DMS 273 (cell line): ENCODE measurements around the gene THAP4.
A peak's percentile ranks its signal among the peaks of the same experiment; 100 is the strongest.

Experiments
- DNase-seq: peaks from one replicate; lab custom pipeline; 2025; ENCODE audit not compliant: unreplicated experiment; lab: John Stamatoyannopoulos, UW

Gene THAP4, protein sequence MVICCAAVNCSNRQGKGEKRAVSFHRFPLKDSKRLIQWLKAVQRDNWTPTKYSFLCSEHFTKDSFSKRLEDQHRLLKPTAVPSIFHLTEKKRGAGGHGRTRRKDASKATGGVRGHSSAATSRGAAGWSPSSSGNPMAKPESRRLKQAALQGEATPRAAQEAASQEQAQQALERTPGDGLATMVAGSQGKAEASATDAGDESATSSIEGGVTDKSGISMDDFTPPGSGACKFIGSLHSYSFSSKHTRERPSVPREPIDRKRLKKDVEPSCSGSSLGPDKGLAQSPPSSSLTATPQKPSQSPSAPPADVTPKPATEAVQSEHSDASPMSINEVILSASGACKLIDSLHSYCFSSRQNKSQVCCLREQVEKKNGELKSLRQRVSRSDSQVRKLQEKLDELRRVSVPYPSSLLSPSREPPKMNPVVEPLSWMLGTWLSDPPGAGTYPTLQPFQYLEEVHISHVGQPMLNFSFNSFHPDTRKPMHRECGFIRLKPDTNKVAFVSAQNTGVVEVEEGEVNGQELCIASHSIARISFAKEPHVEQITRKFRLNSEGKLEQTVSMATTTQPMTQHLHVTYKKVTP

DNA sequence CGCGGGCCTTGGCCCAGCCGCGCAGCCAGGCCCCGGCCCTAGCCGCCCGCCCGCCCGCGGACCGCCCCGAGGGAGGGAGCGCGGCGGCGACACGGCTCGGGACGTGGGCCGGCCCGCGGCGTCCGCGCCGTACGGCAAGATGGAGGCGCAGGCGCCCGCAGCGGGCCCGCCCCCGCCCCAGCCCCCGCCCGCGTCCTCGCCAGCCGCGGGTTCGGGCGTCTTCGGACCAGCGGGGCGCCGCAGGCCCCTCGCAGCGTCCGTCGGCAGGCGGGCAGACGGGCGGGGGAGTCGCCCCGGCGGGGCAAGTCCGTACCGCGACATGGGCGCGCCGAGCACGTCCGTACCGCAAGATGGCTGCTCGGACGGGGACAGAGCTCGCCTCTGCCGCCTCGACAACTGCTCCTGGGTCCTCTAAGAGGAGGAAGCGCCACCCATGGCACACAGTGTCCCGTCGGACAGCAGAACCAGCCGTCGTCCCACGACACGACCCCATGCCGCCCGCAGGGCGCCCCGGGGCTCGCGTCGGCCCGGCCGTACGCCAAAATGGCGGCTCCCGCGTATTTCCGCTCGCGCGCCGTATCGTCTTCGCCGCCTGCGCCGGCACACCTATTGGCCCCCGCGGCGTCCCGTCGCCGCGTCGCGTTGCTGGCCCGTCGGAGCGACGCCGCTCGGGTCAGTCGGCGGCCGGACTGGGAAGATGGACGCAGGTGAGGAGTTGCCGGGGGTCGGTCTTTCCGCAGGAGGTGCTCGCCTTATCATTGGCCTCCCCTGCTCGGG, at the start of gene THAP4, which contains the start of gene ATG4B:
THAP4 (minus strand) TSS at position 141 of the 777 bp plus-strand sequence. CDS start 141 bp downstream, outside the sequence.
ATG4B (plus strand) TSS at position 676 of the 777 bp plus-strand sequence; CDS start at position 698, 22 bp downstream.
- peak; percentile 94 for DNase-seq

DNA sequence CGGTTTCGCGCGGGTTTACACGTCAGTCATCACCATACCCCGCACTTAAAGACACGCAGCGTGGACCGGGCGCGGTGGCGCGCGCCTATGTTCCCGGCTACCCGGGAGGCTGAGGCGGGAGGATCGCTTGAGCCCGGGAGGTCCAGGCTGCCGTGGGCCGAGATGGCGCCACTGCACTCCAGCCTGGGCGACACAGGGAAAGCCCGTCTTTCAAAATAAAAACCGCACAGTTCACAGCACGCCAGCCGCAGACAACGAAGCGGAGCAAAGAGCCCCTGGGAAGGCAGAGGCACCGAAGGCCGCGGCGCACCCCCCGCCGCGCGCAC, 49.3 kb upstream of the THAP4 start:
- no peak for DNase-seq

DNA sequence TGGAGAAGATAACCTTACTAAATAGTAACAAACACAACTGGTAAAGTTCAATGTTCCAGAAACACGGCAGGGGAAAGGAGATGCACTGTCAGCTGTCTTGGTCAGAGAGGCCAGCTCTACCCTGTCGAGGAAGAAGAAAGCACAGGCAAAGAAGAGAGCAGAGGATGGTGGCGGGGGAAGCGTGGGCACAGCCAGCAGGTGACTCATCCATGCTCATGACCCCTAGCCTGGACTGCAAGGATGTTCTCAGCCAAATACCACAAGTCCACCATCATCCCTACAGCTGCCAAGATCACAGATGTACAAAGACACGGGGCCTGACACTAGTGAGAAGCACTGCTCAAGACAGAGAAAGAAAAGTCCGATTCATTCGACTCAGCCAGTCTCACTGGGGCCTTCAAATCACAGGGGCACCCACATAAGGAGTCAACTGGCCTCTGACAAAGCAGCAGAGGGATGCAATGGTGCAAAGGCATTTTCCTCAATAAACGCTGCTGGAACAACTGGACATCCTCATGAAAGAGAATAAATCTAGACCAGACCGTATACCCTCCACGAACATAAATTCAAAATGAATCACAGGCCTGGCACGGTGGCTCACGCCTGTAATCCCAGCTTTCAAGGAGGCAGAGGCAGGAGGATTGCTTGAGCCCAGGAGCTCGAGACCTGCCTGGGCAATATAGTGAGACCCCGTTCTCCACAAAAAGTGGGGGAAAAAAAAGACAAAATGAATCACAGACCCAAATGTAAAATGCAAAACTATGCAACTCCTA, 44.1 kb upstream of the THAP4 start:
- no peak for DNase-seq

DNA sequence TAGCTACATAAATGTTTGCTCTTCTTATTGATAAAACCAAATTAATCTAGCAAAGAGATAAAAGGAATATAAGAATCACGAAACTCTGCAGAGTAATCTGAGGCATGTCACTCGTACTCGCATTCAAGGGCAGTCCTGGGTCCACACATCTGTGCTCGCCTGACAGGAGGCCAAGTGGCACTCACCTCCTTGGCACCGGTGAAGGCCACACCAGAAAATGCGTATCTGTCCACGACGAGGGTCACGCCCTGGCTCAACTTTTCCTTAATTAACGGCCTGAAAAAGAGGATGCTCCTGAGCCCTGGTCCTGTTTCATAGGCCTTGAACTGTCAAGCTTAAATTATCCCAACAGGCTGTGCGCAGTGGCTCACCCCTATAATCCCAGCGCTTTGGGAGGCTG, 43.1 kb upstream of the THAP4 start:
- no peak for DNase-seq

DNA sequence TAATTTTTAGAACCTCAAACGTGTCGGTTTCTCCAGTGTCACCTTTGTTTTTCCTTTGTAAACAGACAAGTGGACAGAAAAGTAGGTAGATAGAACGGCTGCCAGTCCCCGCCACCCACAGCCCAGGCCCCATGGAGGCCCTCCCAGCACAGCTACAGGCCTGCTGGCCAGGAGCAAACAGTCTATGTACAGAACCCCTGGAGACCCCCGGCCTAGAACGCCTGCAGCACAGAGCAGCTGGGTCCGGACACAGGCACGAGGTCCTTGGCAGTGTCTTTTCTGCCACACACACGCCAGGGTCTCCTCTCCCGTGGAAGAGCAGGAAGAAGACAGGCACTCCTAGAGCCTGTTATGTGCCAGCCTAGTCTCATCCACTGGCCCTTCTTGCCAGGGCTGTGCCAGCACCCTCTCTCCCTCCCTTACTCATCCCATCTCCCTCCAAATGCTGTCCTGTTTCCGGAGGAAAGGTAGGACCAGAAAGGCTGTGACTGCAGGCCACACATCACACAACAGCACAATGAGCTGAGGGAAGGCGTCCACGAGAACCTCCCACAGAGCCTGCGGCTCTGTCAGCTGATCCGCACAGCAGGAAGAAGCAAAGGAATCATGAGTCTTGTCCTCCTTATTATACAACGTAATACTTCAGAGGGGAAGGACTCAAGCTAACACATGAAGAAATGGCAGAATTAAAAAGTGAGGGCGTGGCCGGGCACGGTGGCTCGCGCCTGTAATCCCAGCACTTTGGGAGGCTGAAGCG, 42.0 kb upstream of the THAP4 start:
- DNase-seq = no peak

DNA sequence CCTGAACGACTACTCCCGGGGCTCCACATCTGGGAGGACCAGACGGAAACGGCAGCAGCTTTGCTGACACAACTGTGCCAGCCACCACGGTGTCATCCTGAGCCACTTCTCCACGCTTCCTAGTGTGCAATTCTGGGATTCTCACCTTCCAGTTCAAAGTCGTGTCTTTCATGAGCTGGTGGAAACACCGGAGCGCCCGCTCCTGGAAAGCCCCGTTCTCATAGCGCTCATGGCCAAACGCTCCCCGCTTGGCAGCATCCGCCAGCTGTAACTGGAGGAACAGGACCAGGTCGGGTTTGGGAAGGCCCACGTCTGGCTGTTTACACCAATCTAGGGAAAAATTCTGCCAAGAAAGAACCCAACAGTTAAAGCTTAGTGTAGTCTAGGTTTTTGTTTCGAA, 41.3 kb upstream of the THAP4 start:
- no peak for DNase-seq

DNA sequence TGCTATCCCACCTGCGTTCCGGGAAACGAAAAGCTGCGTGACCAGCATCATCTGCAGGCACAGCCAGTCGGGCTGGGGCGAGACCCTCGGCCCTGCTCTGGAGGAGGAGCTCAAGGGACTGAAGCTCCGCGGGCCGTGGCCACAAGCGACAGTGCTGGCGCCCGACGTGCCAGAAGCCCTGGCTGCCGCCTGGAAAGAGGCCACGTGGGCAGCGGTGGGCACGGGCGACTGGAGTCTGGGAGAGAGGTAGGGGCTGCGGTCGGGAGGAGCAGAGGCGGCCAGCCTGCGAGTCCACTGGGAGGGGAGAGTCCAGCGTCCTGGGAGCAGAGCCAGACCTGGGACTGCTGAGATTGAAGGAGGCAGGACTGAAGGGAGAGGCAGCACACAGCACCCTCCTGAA, 40.4 kb upstream of the THAP4 start:
- no peak for DNase-seq

DNA sequence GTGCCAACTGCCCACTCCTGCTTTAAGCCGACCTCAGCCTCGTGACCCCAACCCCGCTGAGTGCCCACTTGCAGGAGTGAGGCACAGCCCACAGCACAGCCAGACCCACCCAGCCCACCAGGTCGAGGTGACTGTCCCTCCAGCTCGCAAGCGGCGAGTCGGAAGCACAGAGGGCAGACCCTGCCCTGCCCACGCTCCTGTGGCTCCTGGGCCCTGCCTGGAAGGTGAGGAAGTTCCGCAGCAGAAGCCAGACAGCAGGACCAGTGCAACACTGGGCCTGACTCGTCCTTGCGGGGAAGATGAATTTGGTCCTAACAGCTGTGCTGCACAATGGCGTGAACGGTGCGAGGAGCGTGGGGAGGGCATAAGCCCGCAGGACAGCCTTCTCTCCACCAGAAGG, 39.7 kb upstream of the THAP4 start:
- DNase-seq = no peak

DNA sequence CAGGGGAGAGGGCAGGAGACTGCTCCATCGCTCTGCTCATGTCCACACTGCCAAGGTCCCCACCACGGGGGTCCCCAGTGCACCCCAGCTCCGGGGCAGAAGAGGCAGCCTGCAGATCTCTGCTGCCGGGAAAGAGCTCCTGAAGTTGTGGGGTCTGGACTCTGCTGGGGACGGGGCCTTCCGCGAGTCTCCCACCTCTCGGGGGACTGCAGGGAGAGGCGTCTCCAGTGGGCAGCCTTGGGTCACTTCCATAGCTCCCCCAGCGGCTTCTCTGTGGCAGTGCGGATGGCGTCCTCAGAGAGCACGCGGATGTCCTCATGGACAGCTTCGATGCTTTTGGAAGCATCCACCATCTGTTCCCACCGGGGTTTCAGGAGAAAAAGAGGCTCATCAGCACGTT, 38.9 kb upstream of the THAP4 start:
- DNase-seq = peak; percentile 40

DNA sequence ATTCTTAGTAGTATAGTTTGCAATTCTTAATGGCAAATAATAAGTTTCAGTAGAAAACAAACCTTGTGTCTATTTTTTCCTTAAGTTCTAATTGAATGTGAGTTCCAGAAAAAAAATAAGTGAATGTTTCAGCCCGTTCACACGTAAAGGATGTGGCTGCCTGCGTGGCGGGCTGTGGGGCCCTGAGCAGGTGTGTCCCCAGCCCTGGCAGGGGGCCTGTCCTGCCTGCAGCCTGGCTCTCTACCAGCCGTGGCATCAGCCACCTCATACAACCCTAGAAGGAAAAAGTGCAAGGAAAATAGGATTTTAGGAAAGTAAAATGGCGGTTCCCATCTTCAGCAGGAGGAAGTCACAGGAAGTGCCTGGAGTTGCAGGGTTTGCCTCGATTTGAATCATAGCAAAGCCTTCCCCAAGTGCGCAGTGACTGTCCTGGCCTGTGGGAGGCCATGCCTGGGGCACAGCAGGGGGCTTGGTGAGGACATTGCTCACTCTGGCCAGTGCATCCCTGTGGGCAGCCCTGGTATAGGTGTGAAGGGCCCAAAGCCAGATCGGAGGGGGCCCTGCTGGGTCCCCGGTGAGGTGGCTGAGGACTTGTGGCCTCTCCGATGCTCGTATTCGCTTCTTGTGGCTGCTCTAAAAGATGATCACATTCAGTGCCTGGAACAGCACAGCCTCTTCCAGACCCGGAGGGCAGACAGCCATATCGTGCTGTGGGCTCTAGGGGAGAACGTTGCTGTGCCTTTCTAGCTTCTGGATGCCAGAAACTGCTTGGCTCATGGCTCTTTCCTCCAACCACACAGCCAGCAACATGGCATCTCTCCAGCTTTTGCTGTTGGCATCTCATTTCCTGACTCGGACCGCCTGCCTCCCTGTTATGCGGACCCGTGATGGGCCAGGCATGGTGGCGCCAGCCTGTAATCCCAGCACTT, 37.1 kb upstream of the THAP4 start:
- peak; percentile 63 for DNase-seq

DNA sequence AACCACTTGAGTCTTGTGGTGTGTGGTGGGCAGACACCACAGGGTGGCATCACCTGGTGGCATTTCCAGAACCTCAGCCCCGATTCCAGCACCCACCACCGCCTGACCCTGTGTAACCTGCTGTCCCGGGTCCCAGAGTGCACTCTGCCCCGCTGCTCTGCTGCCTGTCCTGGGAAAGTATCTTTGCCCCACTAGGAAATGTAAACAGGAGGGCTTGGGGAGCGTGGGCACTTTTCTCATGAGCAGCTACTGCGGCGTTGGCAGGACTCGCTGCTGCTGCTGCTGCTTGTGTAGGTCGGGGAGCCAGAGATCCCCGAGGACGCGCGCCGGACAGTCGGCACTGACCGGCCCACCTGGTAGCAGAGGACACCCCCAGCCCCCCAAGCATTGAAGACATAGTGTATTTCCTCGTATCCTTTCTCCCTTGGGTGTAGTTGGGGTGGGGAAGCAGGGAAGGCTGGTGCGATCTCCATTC, 36.3 kb upstream of the THAP4 start:
- DNase-seq = no peak

DNA sequence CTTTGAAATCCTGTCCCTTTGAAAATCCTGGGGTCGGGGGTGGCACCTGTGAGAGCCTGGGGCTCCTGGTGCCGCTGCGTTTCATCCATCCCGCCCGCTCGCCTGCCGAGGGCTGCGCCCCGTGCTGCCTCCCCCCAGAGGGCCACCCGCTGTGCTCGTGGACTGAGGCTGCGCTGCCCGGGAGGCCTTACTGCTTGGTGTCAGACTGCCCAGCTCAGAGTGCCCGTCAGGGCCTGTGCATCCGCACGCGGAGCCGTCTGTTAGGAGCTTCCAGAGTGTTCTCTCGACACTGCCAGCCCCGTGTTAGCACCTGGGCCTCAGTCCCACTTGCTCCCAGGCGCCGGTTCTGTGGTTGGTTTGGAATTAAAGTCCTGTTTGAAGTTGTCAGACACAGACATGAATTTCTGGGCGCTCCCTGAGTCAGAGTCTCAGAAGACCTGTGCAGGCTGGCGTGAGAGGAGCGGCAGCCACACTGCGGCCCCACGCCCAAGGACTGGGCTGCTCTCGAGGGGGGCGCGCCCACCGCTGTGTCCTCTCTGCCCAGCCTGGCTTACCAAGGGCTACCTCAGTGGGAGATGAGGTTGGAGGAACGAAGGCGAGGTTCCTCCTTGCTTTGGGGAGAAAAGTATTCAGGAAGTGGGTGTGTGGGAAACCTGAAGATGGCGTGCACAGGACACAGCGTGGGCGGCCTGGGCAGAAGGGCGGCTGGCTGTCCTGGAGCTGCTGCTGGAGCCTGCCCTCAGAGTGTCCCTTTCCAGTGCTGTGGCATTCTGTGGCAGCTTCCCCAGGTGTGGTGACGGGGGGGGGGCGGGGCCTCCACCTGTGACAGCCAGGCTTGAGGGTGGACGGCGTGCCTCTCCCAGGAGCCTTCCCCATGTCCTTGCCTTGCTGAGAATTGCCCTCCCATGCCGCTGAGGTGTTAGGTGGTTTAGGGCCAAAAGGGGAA, 35.6 kb upstream of the THAP4 start:
- no peak for DNase-seq

DNA sequence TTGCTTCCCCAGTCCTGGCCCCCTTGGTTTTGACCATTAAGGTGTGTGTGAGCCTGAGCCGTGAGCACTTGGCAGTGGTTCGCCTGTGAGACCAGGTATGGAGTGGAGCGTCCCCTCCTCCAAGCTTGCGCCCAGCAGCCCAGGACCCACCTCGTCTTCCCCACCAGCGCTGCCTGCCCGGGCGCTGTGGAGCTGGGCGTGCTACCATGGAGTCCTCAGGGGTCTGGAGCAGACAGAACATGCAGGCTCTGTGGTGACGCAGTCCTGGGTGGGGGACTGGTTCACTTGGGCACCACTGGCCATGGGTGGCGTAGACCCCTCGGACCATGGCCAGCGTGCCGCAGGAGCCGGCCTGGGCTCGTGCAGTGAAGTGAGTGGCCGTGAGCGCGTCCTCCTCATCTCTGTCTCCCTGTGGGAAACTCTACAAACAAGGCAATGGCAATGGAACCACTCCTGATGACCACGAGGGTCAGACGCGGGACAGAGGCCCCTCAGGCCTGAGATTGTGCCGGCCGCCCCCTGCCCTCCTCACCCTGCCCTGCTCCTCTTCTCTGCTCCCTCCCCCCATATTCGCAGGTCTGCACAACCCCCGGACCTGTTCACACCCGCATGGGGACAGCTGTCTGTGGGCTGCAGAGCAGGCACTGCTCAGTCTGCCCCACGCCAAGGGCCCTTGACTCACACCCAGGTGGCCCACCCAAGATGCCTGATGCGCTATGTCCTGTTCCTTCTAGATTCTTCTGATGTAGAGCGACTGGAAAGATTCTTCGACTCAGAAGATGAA, 34.7 kb upstream of the THAP4 start:
- DNase-seq = no peak

DNA sequence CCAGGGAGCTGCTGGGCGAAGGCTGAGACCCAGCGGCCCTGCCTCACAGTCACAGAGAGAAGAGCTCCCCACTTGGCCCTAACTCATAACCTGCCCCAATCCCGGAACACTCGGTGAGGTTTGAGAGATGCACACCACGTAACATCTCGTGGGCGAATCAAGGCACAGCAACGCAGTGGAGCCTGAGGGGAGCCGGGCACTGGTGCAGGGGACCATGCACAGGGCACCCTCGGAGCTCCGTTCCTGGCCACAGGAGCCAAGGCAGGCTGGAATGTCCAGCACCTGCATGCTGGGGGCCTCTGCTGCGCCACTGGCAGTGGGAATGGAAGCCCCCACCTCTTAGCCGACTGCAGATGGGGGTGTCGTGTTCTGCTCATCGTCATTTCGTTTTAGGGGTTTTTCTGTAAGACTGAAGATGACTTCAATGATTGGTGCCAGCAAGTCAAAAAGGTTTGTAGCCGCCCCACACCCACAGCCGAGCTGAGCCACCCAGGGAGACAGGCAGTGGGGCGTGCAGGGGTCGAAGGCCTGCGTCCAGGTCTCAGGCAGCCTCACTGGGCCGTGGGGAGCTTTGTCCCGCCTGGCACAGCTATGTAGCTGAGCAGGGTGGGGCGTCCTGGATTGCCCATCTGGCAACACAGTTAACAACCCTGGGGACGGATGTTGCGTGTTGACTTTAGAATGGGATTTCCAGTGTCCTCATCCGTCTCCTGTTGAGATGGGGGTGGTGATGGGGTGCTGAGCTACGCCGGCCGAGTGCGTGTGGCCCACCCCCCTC, 33.6 kb upstream of the THAP4 start:
- no peak for DNase-seq

DNA sequence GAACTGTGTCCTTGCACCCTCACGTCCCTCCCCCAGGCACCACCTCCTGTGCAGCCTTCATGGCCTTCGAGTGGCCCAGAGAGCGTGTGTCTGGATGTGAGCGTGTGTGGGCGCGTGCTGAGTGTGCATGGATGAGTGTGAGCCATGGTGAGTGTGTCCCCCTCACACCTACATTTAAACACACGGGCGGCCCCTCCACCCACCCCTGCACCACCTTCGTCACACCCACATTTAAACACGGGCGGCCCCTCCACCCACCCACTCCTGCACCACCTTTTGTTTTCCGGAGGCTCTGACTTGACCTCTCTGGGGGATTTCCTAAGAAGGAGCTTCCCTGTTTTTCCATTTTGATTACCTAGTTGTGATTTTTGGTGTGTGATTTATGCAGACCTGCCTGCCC, 31.9 kb upstream of the THAP4 start:
- DNase-seq = no peak

DNA sequence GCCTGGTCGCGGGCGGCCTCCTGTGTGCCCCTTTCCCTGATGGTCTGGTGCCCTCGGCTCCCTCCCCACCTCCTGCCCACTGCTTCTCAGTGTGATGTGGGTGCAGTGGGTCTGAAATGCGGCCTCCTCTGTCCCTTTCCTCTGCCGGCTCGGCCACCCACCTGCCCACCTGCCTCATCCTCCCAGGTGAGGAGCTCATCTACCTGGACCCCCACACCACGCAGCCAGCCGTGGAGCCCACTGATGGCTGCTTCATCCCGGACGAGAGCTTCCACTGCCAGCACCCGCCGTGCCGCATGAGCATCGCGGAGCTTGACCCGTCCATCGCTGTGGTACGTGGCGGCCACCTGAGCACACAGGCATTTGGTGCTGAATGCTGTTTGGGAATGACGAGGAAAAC, 31.4 kb upstream of the THAP4 start:
- no peak for DNase-seq
